ENCODE results near the gene SPPL2A. TPM values are rescaled to one million over a fixed set of nuclear protein-coding genes. Genes with fewer than 3 reads are reported as not detected.
"Not testable (repeated sequence)": the region's sequence is repeated elsewhere in the genome, so short reads cannot be mapped to it uniquely, and the experiment has no call there.

Gene SPPL2A
- total and polyA plus RNA-seq, 10 of the 15 experiments (the other 5 are each of a cell fraction or from before 2014, with no cell fraction given): 11.3 to 83.8 (median 44.0) TPM

GRCh38 chr15:50813089-50813488 lies 47.6 kb upstream of the SPPL2A start (continued):
- TF ChIP-seq RAD21 (IDR thresholded peaks at IDR 0.05; ENCODE audit: insufficient read depth, low read depth, low read length): no peak
- no peak for TF ChIP-seq ATF3 (IDR thresholded peaks at IDR 0.05; ENCODE audit: borderline replicate concordance, extremely low read depth, low read depth, low read length)
- no peak for TF ChIP-seq POLR2AphosphoS5 (IDR thresholded peaks at IDR 0.05; ENCODE audit: low read length)

- RAD21 ChIA-PET (ENCODE audit: unreplicated experiment); H4K20me1 ChIP-seq (ENCODE audit: control insufficient read depth, insufficient read depth); H3K27ac ChIP-seq (ENCODE audit: control insufficient read depth, insufficient read depth); H3K9ac ChIP-seq (ENCODE audit: control insufficient read depth, insufficient read depth, low read length); H3K27me3 ChIP-seq (replicated peaks in 1 of 2; ENCODE audit: control insufficient read depth in 2 of 2, insufficient read depth in 2 of 2, low read length in 1 of 2); H3K4me2 ChIP-seq (ENCODE audit: control insufficient read depth, insufficient read depth); SMC1A ChIA-PET (ENCODE audit: uncharacterized antibody, unreplicated experiment); H3K4me1 ChIP-seq (ENCODE audit: control insufficient read depth, insufficient read depth, low read length); DNase-seq (ENCODE audit: low read depth, low spot score); H3K9me3 ChIP-seq (replicated peaks; ENCODE audit: control insufficient read depth, insufficient read depth, low read length); FAIRE-seq; H2AFZ ChIP-seq (ENCODE audit: control insufficient read depth, low read depth, low read length); H3K4me3 ChIP-seq; ATAC-seq; BruUV-seq (replicated peaks); H3K36me3 ChIP-seq (ENCODE audit: control insufficient read depth in 2 of 2, insufficient read depth in 2 of 2, low read length in 1 of 2); in situ Hi-C loops (cut with MboI); intact Hi-C loops (cut with micrococcal nuclease; ENCODE audit: unreplicated experiment); H3K79me2 ChIP-seq (ENCODE audit: control insufficient read depth, insufficient read depth, low read length): not testable (repeated sequence)
- ChIA-PET CTCF (interaction anchor here (1.1 kb wide), 1 partner anchor 83 kb away, joined by 3 read pairs; no protein-coding TSS in a partner anchor), POLR2A (interaction anchor here (0.6 kb wide), 1 partner anchor 45 kb away, joined by 3 read pairs; no protein-coding TSS in a partner anchor)
- 77% methylated on average over 12 of the region's 15 CpGs for WGBS (ENCODE audit: insufficient coverage, insufficient replicate concordance, low lambda C conversion rate, missing lambda C conversion rate)
These were observed 46.6 kb upstream of the SPPL2A start for GRCh38 chr15:50812181-50812506.

- H3K79me2 ChIP-seq (ENCODE audit: control insufficient read depth, insufficient read depth, low read length); in situ Hi-C loops (cut with MboI); H3K4me1 ChIP-seq (ENCODE audit: control insufficient read depth, insufficient read depth, low read length); H3K27ac ChIP-seq (ENCODE audit: control insufficient read depth, insufficient read depth); DNase-seq (ENCODE audit: low read depth, low spot score); H4K20me1 ChIP-seq (ENCODE audit: control insufficient read depth, insufficient read depth); RAD21 ChIA-PET (ENCODE audit: unreplicated experiment); FAIRE-seq; BruUV-seq (replicated peaks); H2AFZ ChIP-seq (ENCODE audit: control insufficient read depth, low read depth, low read length); H3K4me3 ChIP-seq; intact Hi-C loops (cut with micrococcal nuclease; ENCODE audit: unreplicated experiment); H3K27me3 ChIP-seq (replicated peaks in 1 of 2; ENCODE audit: control insufficient read depth in 2 of 2, insufficient read depth in 2 of 2, low read length in 1 of 2); H3K4me2 ChIP-seq (ENCODE audit: control insufficient read depth, insufficient read depth); H3K36me3 ChIP-seq (ENCODE audit: control insufficient read depth in 2 of 2, insufficient read depth in 2 of 2, low read length in 1 of 2); H3K9ac ChIP-seq (ENCODE audit: control insufficient read depth, insufficient read depth, low read length); ATAC-seq; H3K9me3 ChIP-seq (replicated peaks; ENCODE audit: control insufficient read depth, insufficient read depth, low read length); SMC1A ChIA-PET (ENCODE audit: uncharacterized antibody, unreplicated experiment): not testable (repeated sequence)
- WGBS (ENCODE audit: insufficient coverage, insufficient replicate concordance, low lambda C conversion rate, missing lambda C conversion rate): 89% methylated on average over 23 of the region's 30 CpGs
- ChIA-PET CTCF (interaction anchor here (1.1 kb wide), 1 partner anchor 83 kb away, joined by 3 read pairs; no protein-coding TSS in a partner anchor), POLR2A (interaction anchor here (0.6 to 0.7 kb wide), 4 partner anchors 37 to 571 kb away, joined by 3 to 7 read pairs (median 4); no protein-coding TSS in a partner anchor)
These were observed 46.1 kb upstream of the SPPL2A start for GRCh38 chr15:50811461-50812180.

Data from GM12878 (cell line).